HG03565 (cell line): ENCODE results near the gene PAK2.
"Not testable (repeated sequence)": the region's sequence is repeated elsewhere in the genome, so short reads cannot be mapped to it uniquely, and the experiment has no call there.

Source experiments
- ATAC-seq: cut with Tn5 transposase; IDR thresholded peaks from one replicate; pipeline ENCODE4 v1.9.1; 2021; ENCODE audit warnings: mild to moderate bottlenecking, moderate library complexity; ENCODE audit not compliant: unreplicated experiment

PAK2 gene

GRCh38 chr3:196842567-196843434 lies 103.1 kb downstream of the PAK2 start:
- ATAC-seq = no peak

GRCh38 chr3:196843435-196844110 lies 103.9 kb downstream of the PAK2 start:
- no peak for ATAC-seq

- not testable (repeated sequence) for ATAC-seq
Measured at GRCh38 chr3:196844235-196845219, 104.9 kb downstream of the PAK2 start.

GRCh38 chr3:196848375-196848774 lies 108.7 kb downstream of the PAK2 start:
- not testable (repeated sequence) for ATAC-seq

- no peak for ATAC-seq
Measured at GRCh38 chr3:196849180-196849741, 109.6 kb downstream of the PAK2 start.

GRCh38 chr3:196863000-196863399 lies 123.3 kb downstream of the PAK2 start:
- ATAC-seq = not testable (repeated sequence)

- ATAC-seq = no peak
Measured at GRCh38 chr3:196867155-196867506, 127.5 kb downstream of the PAK2 start.

GRCh38 chr3:196867507-196868296 lies 128.0 kb downstream of the PAK2 start, which contains the start of gene SENP5:
TSS of gene SENP5 (plus strand) at chr3:196867920. CDS start at chr3:196885182, 17,262 bp downstream.
- ATAC-seq = peak; percentile 92

GRCh38 chr3:196868297-196868661 lies 128.6 kb downstream of the PAK2 start:
- ATAC-seq = peak; percentile 20

GRCh38 chr3:196872316-196872715 lies 132.7 kb downstream of the PAK2 start:
- no peak for ATAC-seq

GRCh38 chr3:196874511-196875094 lies 134.9 kb downstream of the PAK2 start:
- ATAC-seq = not testable (repeated sequence)

GRCh38 chr3:196875258-196875657 lies 135.6 kb downstream of the PAK2 start:
- no peak for ATAC-seq
